Measurements from ENCODE around the gene JTB. TPM values are rescaled to one million over a fixed set of nuclear protein-coding genes. Genes with fewer than 3 reads are reported as not detected.

JTB gene
- total and polyA plus RNA-seq, 8 donors: 82.6 to 180 (median 100) TPM

DNA sequence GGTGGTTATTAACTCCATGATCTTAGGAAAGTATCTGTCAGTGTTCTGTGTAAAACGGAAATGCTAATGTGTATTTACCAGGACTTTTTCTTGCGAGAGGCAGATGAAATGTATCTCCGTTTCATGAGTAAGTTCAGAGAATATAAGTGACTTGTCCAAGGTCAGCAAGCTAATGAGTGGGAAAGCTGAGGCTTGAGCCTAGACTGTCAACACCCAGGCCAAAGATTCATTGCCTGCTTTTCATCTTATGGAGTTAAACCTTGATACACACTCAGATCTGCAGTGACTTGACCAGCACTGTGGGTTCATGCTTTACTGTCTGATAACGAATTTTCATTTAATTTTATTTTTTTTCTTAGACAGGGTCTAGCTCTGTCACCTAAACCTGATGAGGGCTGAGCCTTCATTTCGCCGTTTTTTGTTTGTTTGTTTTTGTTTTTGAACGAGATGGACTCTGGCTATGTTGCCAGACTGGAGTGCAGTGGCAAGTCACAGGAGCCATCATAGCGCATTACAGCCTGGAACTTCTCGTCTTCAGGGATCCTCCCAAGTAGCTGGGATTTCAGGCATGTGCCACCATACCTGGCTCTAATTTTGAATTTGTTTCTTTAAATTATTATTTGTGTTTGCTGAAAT lies 918 bp upstream of the JTB start:
- Histone ChIP-seq H3K36me3 (peaks cover 5 to 21% (median 21%) of the 10 kb centered on the region in 3 donors), H3K27me3 (no peaks in the 10 kb centered on the region), H3K4me1 (peaks cover 0 to 15% (median 0%) of the 10 kb centered on the region in 3 donors), H3K4me3 (peak overlapping the region in 2 of 4 donors; percentile 73 to 93), H3K9me3 (no peaks in the 10 kb centered on the region), H3K27ac (peak overlapping the region in 3 of 4 donors; percentile 88 to 93 (median 91))
- intact Hi-C loops (cut with DNase I): no loop called here
- DNase-seq (no peak), ATAC-seq (no peak), FAIRE-seq (no peak)
- WGBS, 2 donors: 46 to 53% methylated on average over 9 of the region's 9 CpGs
- TF ChIP-seq, protein P1, sequence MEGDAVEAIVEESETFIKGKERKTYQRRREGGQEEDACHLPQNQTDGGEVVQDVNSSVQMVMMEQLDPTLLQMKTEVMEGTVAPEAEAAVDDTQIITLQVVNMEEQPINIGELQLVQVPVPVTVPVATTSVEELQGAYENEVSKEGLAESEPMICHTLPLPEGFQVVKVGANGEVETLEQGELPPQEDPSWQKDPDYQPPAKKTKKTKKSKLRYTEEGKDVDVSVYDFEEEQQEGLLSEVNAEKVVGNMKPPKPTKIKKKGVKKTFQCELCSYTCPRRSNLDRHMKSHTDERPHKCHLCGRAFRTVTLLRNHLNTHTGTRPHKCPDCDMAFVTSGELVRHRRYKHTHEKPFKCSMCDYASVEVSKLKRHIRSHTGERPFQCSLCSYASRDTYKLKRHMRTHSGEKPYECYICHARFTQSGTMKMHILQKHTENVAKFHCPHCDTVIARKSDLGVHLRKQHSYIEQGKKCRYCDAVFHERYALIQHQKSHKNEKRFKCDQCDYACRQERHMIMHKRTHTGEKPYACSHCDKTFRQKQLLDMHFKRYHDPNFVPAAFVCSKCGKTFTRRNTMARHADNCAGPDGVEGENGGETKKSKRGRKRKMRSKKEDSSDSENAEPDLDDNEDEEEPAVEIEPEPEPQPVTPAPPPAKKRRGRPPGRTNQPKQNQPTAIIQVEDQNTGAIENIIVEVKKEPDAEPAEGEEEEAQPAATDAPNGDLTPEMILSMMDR (IDR thresholded peaks at IDR 0.05): no peak

DNA sequence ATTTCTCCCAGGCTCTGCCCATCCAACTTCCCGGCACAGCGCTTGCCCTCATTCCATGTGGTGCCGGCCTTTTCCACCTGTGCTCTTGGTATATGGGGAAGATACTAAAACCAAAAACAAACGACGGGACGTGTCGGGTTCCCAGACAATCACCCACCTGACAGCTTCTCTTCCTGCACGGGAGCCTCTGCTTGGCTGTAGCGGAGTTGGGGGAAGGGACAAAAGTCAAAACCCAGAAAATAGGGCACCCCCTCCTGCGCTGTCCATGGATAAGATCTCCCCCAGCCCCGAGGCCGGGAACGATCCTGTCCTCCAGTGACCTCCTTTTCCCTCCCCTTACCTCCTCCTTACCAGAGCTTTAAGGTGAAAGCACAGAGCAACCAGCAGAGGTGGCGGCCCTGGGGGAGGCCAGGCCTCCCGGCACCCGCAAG lies 640 bp downstream of the JTB start:
- DNase-seq: no peak
- H3K4me1 ChIP-seq: peaks cover 0 to 15% (median 0%) of the 10 kb centered on the region in 3 donors
- WGBS, 2 donors: 1% methylated on average over 16 of the region's 16 CpGs
- H3K27ac ChIP-seq: peak overlapping the region; percentile 88 to 96 (median 92)
- H3K4me3 ChIP-seq: peak overlapping the region; percentile 73 to 93 (median 85)
- H3K9me3 ChIP-seq: no peaks in the 10 kb centered on the region
- no peak for FAIRE-seq
- no peaks in the 10 kb centered on the region for H3K27me3 ChIP-seq
- intact Hi-C loops (cut with DNase I): no loop called here
- peaks cover 5 to 21% (median 21%) of the 10 kb centered on the region in 3 donors for H3K36me3 ChIP-seq
- peak; percentile 3 to 15 (median 6) for ATAC-seq
- TF ChIP-seq, protein P1 (IDR thresholded peaks at IDR 0.05): no peak

DNA sequence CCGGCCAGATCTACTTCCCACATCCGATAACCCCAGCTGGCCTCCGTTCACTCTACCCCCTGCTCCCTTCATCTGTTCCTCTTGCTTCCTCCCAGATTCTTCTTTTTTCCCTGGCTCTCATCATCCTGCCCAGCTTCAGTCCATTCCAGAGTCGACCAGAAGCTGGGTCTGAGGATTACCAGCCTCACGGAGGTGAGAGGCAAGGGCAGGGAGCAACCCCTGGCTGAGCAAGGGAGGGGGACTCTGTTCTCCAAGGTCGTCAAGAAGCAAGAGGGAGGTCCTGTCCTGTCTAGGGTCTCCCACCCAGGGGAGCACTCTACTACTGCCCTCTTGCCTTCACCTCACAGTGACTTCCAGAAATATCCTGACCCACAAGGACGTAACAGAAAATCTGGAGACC lies 3.9 kb downstream of the JTB start:
- peaks cover 0 to 19% (median 0%) of the 10 kb centered on the region in 3 donors for H3K4me1 ChIP-seq
- H3K36me3 ChIP-seq: peaks cover 5 to 21% (median 21%) of the 10 kb centered on the region in 3 donors
- no peaks in the 10 kb centered on the region for H3K9me3 ChIP-seq
- H3K27ac ChIP-seq: no peak overlapping the region
- ATAC-seq (no peak), FAIRE-seq (no peak), DNase-seq (peak in 2 of 6 donors; percentile 11 to 23)
- no peak overlapping the region for H3K4me3 ChIP-seq
- H3K27me3 ChIP-seq: no peaks in the 10 kb centered on the region
- TF ChIP-seq, protein P1 (IDR thresholded peaks at IDR 0.05): no peak
- 77 to 78% methylated on average over 7 of the region's 7 CpGs for WGBS, 2 donors
- intact Hi-C loops (cut with DNase I): no loop called here

DNA sequence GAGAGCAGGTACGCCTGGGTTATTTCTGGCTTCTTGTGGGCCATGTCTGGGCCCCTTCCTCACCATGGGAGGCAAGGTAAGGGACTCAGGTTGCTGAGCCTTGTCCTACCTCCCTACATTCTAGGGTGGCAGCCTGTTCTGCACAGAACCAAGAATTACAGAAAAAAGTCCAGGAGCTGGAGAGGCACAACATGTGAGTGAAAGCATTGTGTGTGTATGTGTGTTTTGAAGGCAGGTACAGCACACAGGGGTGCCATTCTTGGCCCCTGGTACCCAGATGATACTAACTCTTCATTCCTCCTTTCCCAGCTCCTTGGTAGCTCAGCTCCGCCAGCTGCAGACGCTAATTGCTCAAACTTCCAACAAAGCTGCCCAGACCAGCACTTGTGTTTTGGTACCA lies 4.4 kb downstream of the JTB start:
- peaks cover 5 to 21% (median 21%) of the 10 kb centered on the region in 3 donors for H3K36me3 ChIP-seq
- H3K27me3 ChIP-seq: no peaks in the 10 kb centered on the region
- FAIRE-seq: no peak
- TF ChIP-seq, protein P1 (IDR thresholded peaks at IDR 0.05): no peak
- no peak for ATAC-seq
- no peak overlapping the region for H3K27ac ChIP-seq
- DNase-seq: no peak
- intact Hi-C loops (cut with DNase I): no loop called here
- H3K4me1 ChIP-seq: peaks cover 0 to 14% (median 0%) of the 10 kb centered on the region in 3 donors
- no peaks in the 10 kb centered on the region for H3K9me3 ChIP-seq
- H3K4me3 ChIP-seq: no peak overlapping the region
- 90 to 93% methylated on average over 3 of the region's 3 CpGs for whole genome bisulfite sequencing, 2 donors

DNA sequence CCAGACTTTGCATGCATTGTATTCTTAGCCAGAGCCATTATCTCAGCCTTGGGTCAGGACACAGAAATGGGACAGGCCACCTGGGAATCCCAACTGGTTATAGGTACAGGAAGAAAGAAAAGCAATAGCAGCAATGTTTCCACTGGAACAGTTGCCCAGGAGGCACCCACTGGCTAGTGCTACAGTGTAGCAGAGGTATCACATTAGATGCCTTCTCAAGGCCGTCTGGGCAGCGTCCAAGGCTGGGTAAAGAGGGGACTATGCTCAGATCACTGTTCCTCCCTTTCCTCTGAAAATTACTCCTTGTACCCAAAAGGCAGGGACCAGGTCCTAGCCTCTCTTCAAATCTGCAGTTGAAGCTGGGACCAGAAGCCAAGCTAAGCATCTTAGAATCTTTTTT lies 7.1 kb downstream of the JTB start:
- intact Hi-C loops (cut with DNase I): no loop called here
- DNase-seq (peak in 1 of 6 donors; percentile 12), ATAC-seq (no peak), FAIRE-seq (no peak)
- H3K36me3 ChIP-seq: peaks cover 5 to 19% (median 16%) of the 10 kb centered on the region in 3 donors
- WGBS, 2 donors: 47 to 55% methylated on average over 2 of the region's 2 CpGs
- no peaks in the 10 kb centered on the region for H3K27me3 ChIP-seq
- no peak overlapping the region for H3K27ac ChIP-seq
- H3K4me3 ChIP-seq: no peak overlapping the region
- TF ChIP-seq, protein P1 (IDR thresholded peaks at IDR 0.05): no peak
- H3K4me1 ChIP-seq: peaks cover 0 to 14% (median 0%) of the 10 kb centered on the region in 3 donors
- no peaks in the 10 kb centered on the region for H3K9me3 ChIP-seq
